Measurements from ENCODE around the gene FGGY. TPM values are rescaled to one million over a fixed set of nuclear protein-coding genes. Genes with fewer than 3 reads are reported as not detected.
"Not testable (repeated sequence)": the region's sequence is repeated elsewhere in the genome, so short reads cannot be mapped to it uniquely, and the experiment has no call there.

Gene FGGY
- total and polyA plus RNA-seq, 7 experiments from 2014 or later = 2.5 to 15.2 (median 11.2) TPM

GRCh38 chr1:59640851-59641250 is 344.0 kb downstream of the FGGY start:
- Mint-ChIP-seq H3K4me1 (peaks cover 0 to 3% (median 0%) of the 10 kb centered on the region in 7 donors), H3K4me3 (no peak overlapping the region), H3K36me3 (peaks cover 0 to 10% (median 0%) of the 10 kb centered on the region in 5 donors), H3K9me3 (no peaks in the 10 kb centered on the region), H3K27me3 (no peaks in the 10 kb centered on the region), H3K27ac (no peak overlapping the region)
- intact Hi-C loops (cut with micrococcal nuclease) = no loop called here
- CTCF ChIA-PET = no interaction called here
- H3K36me3 ChIP-seq (ENCODE audit: control insufficient read depth in 2 of 3, insufficient read depth in 3 of 3, low read length in 3 of 3) = no peaks in the 10 kb centered on the region
- POLR2A ChIA-PET = no interaction called here
- H3K9me3 ChIP-seq (ENCODE audit: control insufficient read depth in 2 of 3, low read length in 3 of 3) = no peaks in the 10 kb centered on the region
- H3K4me3 ChIP-seq (ENCODE audit: low read length) = no peak overlapping the region
- ATAC-seq (no peak), DNase-seq (no peak)
- no peak overlapping the region for H3K27ac ChIP-seq (ENCODE audit: low read depth, low read length)
- no peaks in the 10 kb centered on the region for H3K4me1 ChIP-seq (ENCODE audit: control insufficient read depth in 2 of 2, insufficient read depth in 2 of 2, low read length in 2 of 2)
- H3K27me3 ChIP-seq (ENCODE audit: control insufficient read depth in 2 of 2, insufficient read depth in 2 of 2, low read length in 2 of 2) = no peaks in the 10 kb centered on the region

- peaks cover 0 to 10% (median 0%) of the 10 kb centered on the region in 5 donors for H3K36me3 Mint-ChIP-seq
- no peak overlapping the region for H3K27ac ChIP-seq (ENCODE audit: low read depth, low read length)
- no peaks in the 10 kb centered on the region for H3K27me3 Mint-ChIP-seq
- H3K27ac Mint-ChIP-seq = no peak overlapping the region
- ATAC-seq (no peak), DNase-seq (no peak)
- H3K4me1 Mint-ChIP-seq = peaks cover 0 to 4% (median 0%) of the 10 kb centered on the region in 7 donors
- intact Hi-C loops (cut with micrococcal nuclease) = no loop called here
- peaks cover 0 to 3% (median 0%) of the 10 kb centered on the region in 11 donors for H3K9me3 Mint-ChIP-seq
- CTCF ChIA-PET = no interaction called here
- H3K4me3 Mint-ChIP-seq = no peak overlapping the region
- H3K4me3 ChIP-seq (ENCODE audit: low read length) = no peak overlapping the region
- POLR2A ChIA-PET = no interaction called here
- no peaks in the 10 kb centered on the region for H3K27me3 ChIP-seq (ENCODE audit: control insufficient read depth in 2 of 2, insufficient read depth in 2 of 2, low read length in 2 of 2)
- no peaks in the 10 kb centered on the region for H3K4me1 ChIP-seq (ENCODE audit: control insufficient read depth in 2 of 2, insufficient read depth in 2 of 2, low read length in 2 of 2)
- no peaks in the 10 kb centered on the region for H3K9me3 ChIP-seq (ENCODE audit: control insufficient read depth in 2 of 3, low read length in 3 of 3)
- no peaks in the 10 kb centered on the region for H3K36me3 ChIP-seq (ENCODE audit: control insufficient read depth in 2 of 3, insufficient read depth in 3 of 3, low read length in 3 of 3)
These were observed 344.9 kb downstream of the FGGY start for GRCh38 chr1:59641836-59642235.

GRCh38 chr1:59643526-59643925 is 346.6 kb downstream of the FGGY start:
- H3K9me3 Mint-ChIP-seq = peaks cover 0 to 10% (median 0%) of the 10 kb centered on the region in 11 donors
- intact Hi-C loops (cut with micrococcal nuclease) = no loop called here
- CTCF ChIA-PET = no interaction called here

GRCh38 chr1:59645893-59646292 is 349.0 kb downstream of the FGGY start:
- ATAC-seq (no peak), DNase-seq (no peak)
- H3K36me3 Mint-ChIP-seq = peaks cover 0 to 4% (median 0%) of the 10 kb centered on the region in 5 donors
- no peaks in the 10 kb centered on the region for H3K9me3 ChIP-seq (ENCODE audit: control insufficient read depth in 2 of 3, low read length in 3 of 3)
- POLR2A ChIA-PET = no interaction called here
- H3K4me1 ChIP-seq (ENCODE audit: control insufficient read depth in 2 of 2, insufficient read depth in 2 of 2, low read length in 2 of 2) = no peaks in the 10 kb centered on the region
- peaks cover 0 to 10% (median 0%) of the 10 kb centered on the region in 11 donors for H3K9me3 Mint-ChIP-seq
- H3K27me3 Mint-ChIP-seq = no peaks in the 10 kb centered on the region
- H3K4me3 ChIP-seq (ENCODE audit: low read length) = no peak overlapping the region
- H3K36me3 ChIP-seq (ENCODE audit: control insufficient read depth in 2 of 3, insufficient read depth in 3 of 3, low read length in 3 of 3) = no peaks in the 10 kb centered on the region
- H3K27me3 ChIP-seq (ENCODE audit: control insufficient read depth in 2 of 2, insufficient read depth in 2 of 2, low read length in 2 of 2) = no peaks in the 10 kb centered on the region
- no peak overlapping the region for H3K4me3 Mint-ChIP-seq
- no peak overlapping the region for H3K27ac Mint-ChIP-seq
- intact Hi-C loops (cut with micrococcal nuclease) = no loop called here
- CTCF ChIA-PET = interaction anchor here (1.2 kb wide), 1 partner anchor 53 kb away, joined by 3 read pairs; no protein-coding TSS in a partner anchor
- H3K4me1 Mint-ChIP-seq = peaks cover 0 to 2% (median 0%) of the 10 kb centered on the region in 7 donors
- no peak overlapping the region for H3K27ac ChIP-seq (ENCODE audit: low read depth, low read length)

More at GRCh38 chr1:59643526-59643925, 346.6 kb downstream of the FGGY start:
- POLR2A ChIA-PET = no interaction called here
- ATAC-seq = no peak
- H3K4me3 ChIP-seq (ENCODE audit: low read length) = no peak overlapping the region
- no peak overlapping the region for H3K27ac Mint-ChIP-seq
- no peaks in the 10 kb centered on the region for H3K9me3 ChIP-seq (ENCODE audit: control insufficient read depth in 2 of 3, low read length in 3 of 3)
- H3K4me1 ChIP-seq (ENCODE audit: control insufficient read depth in 2 of 2, insufficient read depth in 2 of 2, low read length in 2 of 2) = no peaks in the 10 kb centered on the region
- H3K4me3 Mint-ChIP-seq = no peak overlapping the region
- H3K27me3 Mint-ChIP-seq = no peaks in the 10 kb centered on the region
- H3K36me3 ChIP-seq (ENCODE audit: control insufficient read depth in 2 of 3, insufficient read depth in 3 of 3, low read length in 3 of 3) = no peaks in the 10 kb centered on the region
- no peak for DNase-seq
- H3K27me3 ChIP-seq (ENCODE audit: control insufficient read depth in 2 of 2, insufficient read depth in 2 of 2, low read length in 2 of 2) = no peaks in the 10 kb centered on the region
- H3K36me3 Mint-ChIP-seq = peaks cover 0 to 11% (median 0%) of the 10 kb centered on the region in 5 donors
- H3K4me1 Mint-ChIP-seq = peaks cover 0 to 2% (median 0%) of the 10 kb centered on the region in 7 donors
- no peak overlapping the region for H3K27ac ChIP-seq (ENCODE audit: low read depth, low read length)

GRCh38 chr1:59653142-59653958 is 356.5 kb downstream of the FGGY start:
- peaks cover 0 to 11% (median 9%) of the 10 kb centered on the region in 5 donors for H3K36me3 Mint-ChIP-seq
- H3K4me1 Mint-ChIP-seq; H3K4me3 Mint-ChIP-seq; ATAC-seq; H3K27me3 Mint-ChIP-seq; H3K27me3 ChIP-seq (ENCODE audit: control insufficient read depth in 2 of 2, insufficient read depth in 2 of 2, low read length in 2 of 2); DNase-seq; H3K9me3 Mint-ChIP-seq; CTCF ChIA-PET; H3K4me1 ChIP-seq (ENCODE audit: control insufficient read depth in 2 of 2, insufficient read depth in 2 of 2, low read length in 2 of 2); H3K9me3 ChIP-seq (ENCODE audit: control insufficient read depth in 2 of 3, low read length in 3 of 3); H3K4me3 ChIP-seq (ENCODE audit: low read length); H3K27ac ChIP-seq (ENCODE audit: low read depth, low read length); intact Hi-C loops (cut with micrococcal nuclease); H3K27ac Mint-ChIP-seq; POLR2A ChIA-PET; H3K36me3 ChIP-seq (ENCODE audit: control insufficient read depth in 2 of 3, insufficient read depth in 3 of 3, low read length in 3 of 3): not testable (repeated sequence)

- intact Hi-C loops (cut with micrococcal nuclease) = no loop called here
- Histone ChIP-seq H3K4me3 (ENCODE audit: low read length) (no peak overlapping the region), H3K4me1 (ENCODE audit: control insufficient read depth in 2 of 2, insufficient read depth in 2 of 2, low read length in 2 of 2) (no peaks in the 10 kb centered on the region), H3K27me3 (ENCODE audit: control insufficient read depth in 2 of 2, insufficient read depth in 2 of 2, low read length in 2 of 2) (no peaks in the 10 kb centered on the region), H3K36me3 (ENCODE audit: control insufficient read depth in 2 of 3, insufficient read depth in 3 of 3, low read length in 3 of 3) (no peaks in the 10 kb centered on the region), H3K27ac (ENCODE audit: low read depth, low read length) (no peak overlapping the region), H3K9me3 (ENCODE audit: control insufficient read depth in 2 of 3, low read length in 3 of 3) (no peaks in the 10 kb centered on the region)
- DNase-seq (no peak), ATAC-seq (no peak)
- Mint-ChIP-seq H3K4me1 (no peaks in the 10 kb centered on the region), H3K27me3 (peaks cover 0 to 4% (median 0%) of the 10 kb centered on the region in 5 donors), H3K36me3 (peaks cover 0 to 11% (median 9%) of the 10 kb centered on the region in 5 donors), H3K4me3 (no peak overlapping the region), H3K9me3 (peaks cover 0 to 7% (median 5%) of the 10 kb centered on the region in 11 donors), H3K27ac (no peak overlapping the region)
- CTCF ChIA-PET = no interaction called here
- POLR2A ChIA-PET = no interaction called here
These were observed 357.1 kb downstream of the FGGY start for GRCh38 chr1:59653968-59654367.
